ENCODE results near the gene CENPN. TPM values are rescaled to one million over a fixed set of nuclear protein-coding genes. Genes with fewer than 3 reads are reported as not detected.

Gene CENPN
- total RNA-seq, 1 experiment from 2014 or later: 56.6 TPM

GRCh38 chr16:81035975-81036750 lies 29.1 kb downstream of the CENPN start:
- no peaks in the 10 kb centered on the region for H3K9me3 ChIP-seq (ENCODE audit: control insufficient read depth, insufficient read depth, low read depth, low read length)
- ChIA-PET CTCF (interaction anchor here (0.6 to 1.0 kb wide), 5 partner anchors 23 to 1298 kb away, joined by 3 to 6 read pairs (median 3); no protein-coding TSS in a partner anchor), POLR2A (interaction anchor here (0.6 kb wide), 1 partner anchor 1132 kb away, joined by 3 read pairs; no protein-coding TSS in a partner anchor)
- H3K4me1 ChIP-seq (ENCODE audit: control insufficient read depth, insufficient read depth, low read length): no peaks in the 10 kb centered on the region; the same call in 1 of the 2 replicates
- peak overlapping the region; percentile 76 for H3K27ac ChIP-seq (ENCODE audit: low read length)
- DNase-seq (ENCODE audit: low read depth, low spot score) (no peak), ATAC-seq (peak; percentile 78)
- no peaks in the 10 kb centered on the region for H3K27me3 ChIP-seq (ENCODE audit: control insufficient read depth, insufficient read depth, low read length)
- intact Hi-C loops (cut with micrococcal nuclease; ENCODE audit: unreplicated experiment): loop anchor here (10.0 kb wide), 1 partner anchor 699 kb away; no protein-coding TSS in a partner anchor
- H3K36me3 ChIP-seq (ENCODE audit: control insufficient read depth, insufficient read depth, low read length): peaks cover 8% of the 10 kb centered on the region
- in situ Hi-C loops (cut with HindIII; ENCODE audit: low pct_unique_long_range_greater_than_20kb, low sequenced_read_pairs): no loop called here
- no TSS peak for BruUV-seq (replicated peaks)
- peak overlapping the region; percentile 70 to 74 for H3K4me3 ChIP-seq (ENCODE audit: low read depth in 2 of 2, low read length in 2 of 2)
- TF ChIP-seq SIN3A (IDR thresholded peaks at IDR 0.05; ENCODE audit: borderline replicate concordance, insufficient read depth, low read depth, low read length) (no peak; the same call in 1 of the 2 replicates), POLR2AphosphoS5 (IDR thresholded peaks at IDR 0.05; ENCODE audit: low read depth, low read length) (no peak), CTCF (IDR thresholded peaks at IDR 0.05) (no peak), REST (IDR thresholded peaks at IDR 0.05; ENCODE audit: insufficient read depth in 1 of 2, low read depth in 2 of 2, low read length in 1 of 2) (no peak)

- peaks cover 8% of the 10 kb centered on the region for H3K36me3 ChIP-seq (ENCODE audit: control insufficient read depth, insufficient read depth, low read length)
- ATAC-seq: no peak
- H3K9me3 ChIP-seq (ENCODE audit: control insufficient read depth, insufficient read depth, low read depth, low read length): no peaks in the 10 kb centered on the region
- in situ Hi-C loops (cut with HindIII; ENCODE audit: low pct_unique_long_range_greater_than_20kb, low sequenced_read_pairs) (no loop called here), intact Hi-C loops (cut with micrococcal nuclease; ENCODE audit: unreplicated experiment) (loop anchor here (10.0 kb wide), 1 partner anchor 698 kb away; no protein-coding TSS in a partner anchor)
- no peak for TF ChIP-seq REST (IDR thresholded peaks at IDR 0.05; ENCODE audit: insufficient read depth in 1 of 2, low read depth in 2 of 2, low read length in 1 of 2)
- no peak for TF ChIP-seq CTCF (IDR thresholded peaks at IDR 0.05)
- no peak for TF ChIP-seq POLR2AphosphoS5 (IDR thresholded peaks at IDR 0.05; ENCODE audit: low read depth, low read length)
- TF ChIP-seq SIN3A (IDR thresholded peaks at IDR 0.05; ENCODE audit: borderline replicate concordance, insufficient read depth, low read depth, low read length): no peak
- no peak for TF ChIP-seq TCF7L2 (IDR thresholded peaks at IDR 0.05; ENCODE audit: low read depth, low read length)
- H3K27me3 ChIP-seq (ENCODE audit: control insufficient read depth, insufficient read depth, low read length): no peaks in the 10 kb centered on the region
- no peaks in the 10 kb centered on the region; the same call in 1 of the 2 replicates for H3K4me1 ChIP-seq (ENCODE audit: control insufficient read depth, insufficient read depth, low read length)
- peak overlapping the region; percentile 70 to 74 for H3K4me3 ChIP-seq (ENCODE audit: low read depth in 2 of 2, low read length in 2 of 2)
- ChIA-PET POLR2A (interaction anchor here (0.6 kb wide), 2 partner anchors 150 to 1131 kb away, joined by 3 to 4 read pairs; no protein-coding TSS in a partner anchor), CTCF (no interaction called here)
- BruUV-seq (replicated peaks): no TSS peak
- peak overlapping the region; percentile 76 for H3K27ac ChIP-seq (ENCODE audit: low read length)
- no peak for DNase-seq (ENCODE audit: low read depth, low spot score)
Observed at GRCh38 chr16:81036751-81037350, 29.8 kb downstream of the CENPN start.
